ENCODE measurements around the gene GPR26. TPM values are rescaled to one million over a fixed set of nuclear protein-coding genes. Genes with fewer than 3 reads are reported as not detected.

The GPR26 gene
- total RNA-seq (2014; rRNA removed; shearing (Covaris generic)): not detected in 2 replicates
- not detected in 2 replicates for polyA plus RNA-seq (2015; cell fraction: cytosol; rRNA removed)
- not detected in 2 replicates for polyA plus RNA-seq (2015; cell fraction: nucleus; rRNA removed)

GRCh38 chr10:123666318-123667236 lies at the start of gene GPR26:
Gene GPR26 (plus strand): TSS chr10:123666355. CDS start chr10:123666408, 53 bp downstream.
- no peak for DNase-seq (ENCODE audit: low read depth)

- DNase-seq (ENCODE audit: low read depth): no peak
These were observed 47.9 kb upstream of the GPR26 start for GRCh38 chr10:123618224-123618623.

GRCh38 chr10:123619067-123619855 lies 46.9 kb upstream of the GPR26 start:
- DNase-seq (ENCODE audit: low read depth): no peak

GRCh38 chr10:123620621-123621020 lies 45.5 kb upstream of the GPR26 start:
- no peak for DNase-seq (ENCODE audit: low read depth)

GRCh38 chr10:123621492-123621891 lies 44.7 kb upstream of the GPR26 start:
- DNase-seq (ENCODE audit: low read depth): no peak

- DNase-seq (ENCODE audit: low read depth): no peak
These were observed 44.2 kb upstream of the GPR26 start for GRCh38 chr10:123621916-123622315.

- no peak for DNase-seq (ENCODE audit: low read depth)
These were observed 43.8 kb upstream of the GPR26 start for GRCh38 chr10:123622381-123622780.

GRCh38 chr10:123624086-123624485 lies 42.1 kb upstream of the GPR26 start:
- DNase-seq (ENCODE audit: low read depth): no peak

GRCh38 chr10:123633106-123633505 lies 33.0 kb upstream of the GPR26 start:
- DNase-seq (ENCODE audit: low read depth): no peak

GRCh38 chr10:123633636-123634035 lies 32.5 kb upstream of the GPR26 start:
- no peak for DNase-seq (ENCODE audit: low read depth)

GRCh38 chr10:123634221-123634620 lies 31.9 kb upstream of the GPR26 start:
- DNase-seq (ENCODE audit: low read depth): no peak

GRCh38 chr10:123635131-123635530 lies 31.0 kb upstream of the GPR26 start:
- DNase-seq (ENCODE audit: low read depth): no peak

GRCh38 chr10:123635745-123636144 lies 30.4 kb upstream of the GPR26 start:
- no peak for DNase-seq (ENCODE audit: low read depth)

- DNase-seq (ENCODE audit: low read depth): no peak
These were observed 29.4 kb upstream of the GPR26 start for GRCh38 chr10:123636598-123637325.

GRCh38 chr10:123637326-123637880 lies 28.8 kb upstream of the GPR26 start:
- DNase-seq (ENCODE audit: low read depth): peak; percentile 63

- no peak for DNase-seq (ENCODE audit: low read depth)
These were observed 27.0 kb upstream of the GPR26 start for GRCh38 chr10:123639131-123639530.

- DNase-seq (ENCODE audit: low read depth): no peak
These were observed 26.1 kb upstream of the GPR26 start for GRCh38 chr10:123640016-123640535.

- no peak for DNase-seq (ENCODE audit: low read depth)
These were observed 23.9 kb upstream of the GPR26 start for GRCh38 chr10:123642293-123642692.

- no peak for DNase-seq (ENCODE audit: low read depth)
These were observed 23.5 kb upstream of the GPR26 start for GRCh38 chr10:123642697-123643096.

- DNase-seq (ENCODE audit: low read depth): no peak
These were observed 22.8 kb upstream of the GPR26 start for GRCh38 chr10:123643315-123643714.

- DNase-seq (ENCODE audit: low read depth): no peak
These were observed 21.1 kb upstream of the GPR26 start for GRCh38 chr10:123645016-123645415.
